Heart right ventricle (tissue), 16 donors: ENCODE results near the gene ANAPC4. TPM values are rescaled to one million over a fixed set of nuclear protein-coding genes. Genes with fewer than 3 reads are reported as not detected.

ENCODE experiments used
- ATAC-seq, 8 donors: fragments of 200-7000 bp; cut with Tn5 transposase; one replicate each; pipeline ENCODE4 v1.9.1; 2020; ENCODE audit warnings: mild to moderate bottlenecking in 8 of 8, moderate library complexity in 8 of 8, moderate number of reproducible peaks in 1 of 8
- DNase-seq, 2 donors: peaks; one replicate each; pipeline ENCODE4 v3.0.0-alpha.2; 2020
- H3K27ac ChIP-seq, 10 donors: fragments of 200-600 bp; sonication (generic) in 2 of 10; one replicate each; pipeline versions ENCODE4 v1.5.0 to v1.8.0; 2020 to 2022; ENCODE audit warnings: mild to moderate bottlenecking in 3 of 10
- H3K27me3 ChIP-seq, 7 donors: fragments of 200-600 bp; one replicate each; pipeline ENCODE4 v1.8.0; 2021 to 2022; ENCODE audit warnings: mild to moderate bottlenecking in 2 of 7
- H3K36me3 ChIP-seq, 9 donors: fragments of 200-600 bp; sonication (generic) in 1 of 9; one replicate each; pipeline versions ENCODE4 v1.5.0 to v1.8.0; 2020 to 2022; ENCODE audit warnings: mild to moderate bottlenecking in 2 of 9
- H3K4me1 ChIP-seq, 9 donors: fragments of 200-600 bp; sonication (generic) in 1 of 9; one replicate each; pipeline versions ENCODE4 v1.5.0 to v1.8.0; 2020 to 2022; ENCODE audit warnings: mild to moderate bottlenecking in 4 of 9
- H3K4me3 ChIP-seq, 10 donors: fragments of 200-600 bp; sonication (generic) in 2 of 10; one replicate each; pipeline versions ENCODE4 v1.5.0 to v1.8.0; 2020 to 2022; ENCODE audit warnings: mild to moderate bottlenecking in 7 of 10, moderate library complexity in 2 of 10
- H3K9me3 ChIP-seq, 11 donors: fragments of 200-600 bp in 10 of 11; sonication (generic) in 2 of 11; one replicate each; pipeline versions ENCODE4 v1.5.0 to v1.8.0; 2013 to 2022; ENCODE audit warnings: mild to moderate bottlenecking in 2 of 11, control low read depth in 1 of 11, moderate library complexity in 1 of 11
- WGBS, 2 donors: extraction: QIAGEN DNeasy Blood & Tissue Kit; methylation state at CpG; one replicate each; pipeline ENCODE4 v1.1.7; 2013; ENCODE audit warnings: inconsistent platforms in 1 of 2; 5-methylcytosine and 5-hydroxymethylcytosine counted together
- intact Hi-C, 10 donors: fragments of 100-400 bp; cut with DNase I; formaldehyde crosslinking; loops; one replicate each; pipeline versions ENCODE4 v1.11.1 to v1.14.2; 2022
- polyA plus RNA-seq, 2 donors: library from polyadenylated mRNA; stranded (reverse); fragments of 200-250 nt; gene quantifications; one replicate each; pipeline ENCODE4 v1.2.3, GENCODE V29; 2013
- total RNA-seq, 10 donors: library from RNA; stranded (reverse); fragmentation: NEBNext Ultra II Directional in 3 of 10; extraction: Animal tissue kit (Norgen Biotek cat#: 25700) in 3 of 10; gene quantifications; one replicate each; pipeline versions ENCODE4 v1.2.1 to v1.2.4, GENCODE V29; 2021 to 2023
- TF ChIP-seq, protein P1 (sequence below), 9 donors: fragments of 200-600 bp; sonication (generic) in 2 of 9; IDR thresholded peaks; one replicate each; pipeline versions ENCODE4 v1.5.0 to v1.8.0; 2021 to 2022; ENCODE audit warnings: antibody characterized with exemption in 9 of 9, mild to moderate bottlenecking in 5 of 9, moderate library complexity in 1 of 9
- donor health status: Arrhythmogenic right ventricular cardiomyopathy.
- donor health status: ischemic (EF 13 %, LVEDD 7.1; RV severe dilation, severe dysfunction).
- donor health status: healthy with polysubstance abuse.
- donor health status: DM: no; HTN: yes; CAD: no.
- donor health status: DM: no; HTN: no; CAD: no.
- donor health status: ischemic (EF 25% LVEDD 6.9; RV normal size, moderate dysfunction).
- donor health status: ischemic (EF 25% LVEDD 5.7; RV mildly dilated, moderate dysfunction).
- donor health status: healthy.
- donor health status: DM: yes; HTN: yes; CAD: no.
- donor health status: Ischemic cardiomyopathy.
- donor health status: ischemic (EF 35%, LVEDD 5.7; RV mildly dilated, moderate dysfunction).
- donor health status: nonischemic (EF 11% LVEDD 7.7; RV severe dilation, severe dysfunction).
- donor health status: DM: yes; HTN: yes; CAD: no.
- donor health status: PGD.
- donor health status: ischemic (EF 29% LVEDD 5.4; RV normal size, mild dysfunction).
- donor health status: nonischemic (EF 23%, LVEDD 6.1; RV moderate dilation, normal function).

The ANAPC4 gene
- total and polyA plus RNA-seq, 12 donors = 8.2 to 26.7 (median 11.5) TPM

DNA sequence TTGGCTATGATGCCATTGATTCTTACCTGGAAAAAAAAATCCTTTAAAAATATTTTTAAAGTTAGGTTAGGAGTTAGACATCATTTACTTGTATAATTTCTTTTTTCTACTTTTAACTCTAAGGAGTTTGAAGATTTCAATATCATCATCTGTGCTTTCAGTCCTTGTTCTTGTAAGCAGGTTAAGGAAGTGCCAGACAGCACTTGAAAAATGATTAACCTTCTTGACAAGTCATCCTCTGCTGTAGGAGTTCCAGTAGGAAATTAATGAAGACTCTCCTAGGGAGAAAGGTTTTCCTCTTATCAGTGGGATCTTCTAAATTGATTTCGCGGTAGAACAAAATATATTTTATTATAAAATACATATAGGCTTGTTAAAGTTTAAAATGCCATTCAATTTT, 29.1 kb upstream of the ANAPC4 start:
- Histone ChIP-seq H3K9me3 (no peaks in the 10 kb centered on the region), H3K4me3 (no peak overlapping the region), H3K4me1 (peaks cover 0 to 6% (median 0%) of the 10 kb centered on the region in 9 donors), H3K36me3 (peaks cover 0 to 42% (median 0%) of the 10 kb centered on the region in 9 donors), H3K27me3 (no peaks in the 10 kb centered on the region), H3K27ac (no peak overlapping the region)
- WGBS, 2 donors = 67 to 71% methylated on average over 2 of the region's 2 CpGs
- intact Hi-C loops = no loop called here
- DNase-seq (no peak), ATAC-seq (no peak)
- TF ChIP-seq, protein P1, sequence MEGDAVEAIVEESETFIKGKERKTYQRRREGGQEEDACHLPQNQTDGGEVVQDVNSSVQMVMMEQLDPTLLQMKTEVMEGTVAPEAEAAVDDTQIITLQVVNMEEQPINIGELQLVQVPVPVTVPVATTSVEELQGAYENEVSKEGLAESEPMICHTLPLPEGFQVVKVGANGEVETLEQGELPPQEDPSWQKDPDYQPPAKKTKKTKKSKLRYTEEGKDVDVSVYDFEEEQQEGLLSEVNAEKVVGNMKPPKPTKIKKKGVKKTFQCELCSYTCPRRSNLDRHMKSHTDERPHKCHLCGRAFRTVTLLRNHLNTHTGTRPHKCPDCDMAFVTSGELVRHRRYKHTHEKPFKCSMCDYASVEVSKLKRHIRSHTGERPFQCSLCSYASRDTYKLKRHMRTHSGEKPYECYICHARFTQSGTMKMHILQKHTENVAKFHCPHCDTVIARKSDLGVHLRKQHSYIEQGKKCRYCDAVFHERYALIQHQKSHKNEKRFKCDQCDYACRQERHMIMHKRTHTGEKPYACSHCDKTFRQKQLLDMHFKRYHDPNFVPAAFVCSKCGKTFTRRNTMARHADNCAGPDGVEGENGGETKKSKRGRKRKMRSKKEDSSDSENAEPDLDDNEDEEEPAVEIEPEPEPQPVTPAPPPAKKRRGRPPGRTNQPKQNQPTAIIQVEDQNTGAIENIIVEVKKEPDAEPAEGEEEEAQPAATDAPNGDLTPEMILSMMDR (IDR thresholded peaks at IDR 0.05) = no peak

DNA sequence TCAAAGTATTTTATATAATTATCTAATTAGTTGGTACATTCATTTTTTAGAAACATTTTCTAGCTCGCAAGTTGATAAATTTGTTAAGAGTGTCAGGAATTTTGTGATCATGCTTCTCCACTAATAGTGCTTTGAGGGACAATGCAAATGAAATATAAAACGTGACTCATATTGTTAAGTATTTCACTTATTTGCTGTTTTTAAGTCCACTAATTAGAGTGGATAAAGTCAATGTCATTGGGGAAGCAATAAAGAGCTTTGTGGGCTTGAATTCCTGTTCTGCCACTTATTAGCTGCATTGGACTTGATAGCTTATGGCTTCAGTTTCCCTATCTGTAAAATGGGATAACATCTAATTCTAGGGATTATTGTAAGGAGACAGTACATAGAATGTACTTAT, 26.5 kb upstream of the ANAPC4 start:
- no peak for ATAC-seq
- intact Hi-C loops = no loop called here
- Histone ChIP-seq H3K27ac (no peak overlapping the region), H3K9me3 (no peaks in the 10 kb centered on the region), H3K4me1 (peaks cover 0 to 6% (median 0%) of the 10 kb centered on the region in 9 donors), H3K4me3 (no peak overlapping the region), H3K27me3 (no peaks in the 10 kb centered on the region), H3K36me3 (peaks cover 0 to 48% (median 0%) of the 10 kb centered on the region in 9 donors)
- 90 to 95% methylated on average over 2 of the region's 2 CpGs for WGBS, 2 donors
- DNase-seq = no peak
- TF ChIP-seq, protein P1 (IDR thresholded peaks at IDR 0.05) = no peak

DNA sequence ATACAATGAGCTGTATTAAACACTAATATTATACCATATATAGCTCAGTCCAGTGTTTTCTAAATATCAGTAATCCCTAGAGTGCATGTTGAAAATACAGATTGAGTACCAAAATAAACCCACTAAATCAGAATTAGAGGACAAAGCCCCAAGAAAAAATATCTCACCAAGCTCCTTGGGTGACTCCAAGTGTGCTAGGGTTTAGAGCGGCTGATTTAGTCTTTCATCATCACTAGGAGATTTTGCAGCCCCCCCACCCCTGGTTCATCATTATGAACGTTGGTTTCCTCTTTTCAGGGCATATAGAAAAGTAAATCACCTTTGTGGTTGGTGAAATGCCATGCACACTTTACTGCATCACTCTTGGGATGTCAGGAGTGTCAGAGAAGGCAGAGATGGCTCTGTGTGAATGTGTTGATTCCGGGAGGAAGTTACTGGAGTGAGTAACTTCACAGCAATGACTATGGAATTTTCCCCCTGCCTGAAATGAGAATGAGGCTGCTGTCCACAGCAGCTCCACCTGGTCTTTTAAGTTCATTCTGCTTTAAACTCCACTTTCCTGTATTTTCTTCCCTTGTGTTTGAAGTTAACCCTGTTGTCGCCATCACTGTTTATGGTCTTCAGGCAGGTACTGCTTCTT, 25.2 kb upstream of the ANAPC4 start:
- H3K4me3 ChIP-seq = no peak overlapping the region
- H3K9me3 ChIP-seq = no peaks in the 10 kb centered on the region
- H3K27me3 ChIP-seq = no peaks in the 10 kb centered on the region
- peaks cover 0 to 58% (median 0%) of the 10 kb centered on the region in 9 donors for H3K36me3 ChIP-seq
- H3K4me1 ChIP-seq = peaks cover 0 to 6% (median 0%) of the 10 kb centered on the region in 9 donors
- intact Hi-C loops = no loop called here
- 84 to 86% methylated on average over 4 of the region's 4 CpGs for WGBS, 2 donors
- no peak overlapping the region for H3K27ac ChIP-seq
- ATAC-seq (no peak), DNase-seq (no peak)
- TF ChIP-seq, protein P1 (IDR thresholded peaks at IDR 0.05) = no peak

DNA sequence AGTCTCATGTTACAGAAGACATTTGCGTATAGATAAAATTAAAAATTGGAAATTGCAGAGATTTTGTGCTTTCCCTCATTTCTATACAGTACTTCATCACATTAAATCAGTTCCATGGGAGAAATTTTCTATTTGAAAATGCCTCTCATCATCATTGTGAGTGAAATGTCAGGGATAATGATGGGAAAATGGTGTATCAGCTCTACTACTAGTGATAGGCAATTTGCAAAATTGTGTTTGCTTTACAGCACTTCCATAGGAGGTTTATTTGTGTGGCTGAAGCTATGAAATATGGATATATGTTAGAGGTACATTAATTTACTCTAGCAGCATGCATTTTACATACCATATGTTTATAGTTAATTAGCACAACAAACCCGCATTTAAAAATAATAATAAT, 21.0 kb upstream of the ANAPC4 start:
- ATAC-seq (no peak), DNase-seq (no peak)
- intact Hi-C loops = no loop called here
- H3K4me3 ChIP-seq = no peak overlapping the region
- H3K27ac ChIP-seq = no peak overlapping the region
- H3K36me3 ChIP-seq = peaks cover 0 to 33% (median 0%) of the 10 kb centered on the region in 9 donors
- 96 to 97% methylated on average over 2 of the region's 2 CpGs for WGBS, 2 donors
- no peaks in the 10 kb centered on the region for H3K9me3 ChIP-seq
- no peaks in the 10 kb centered on the region for H3K4me1 ChIP-seq
- TF ChIP-seq, protein P1 (IDR thresholded peaks at IDR 0.05) = no peak
- H3K27me3 ChIP-seq = no peaks in the 10 kb centered on the region
